Breast epithelium (tissue), 3 donors: ENCODE results near the gene PCDHB1.

ENCODE experiments used
- POLR2A ChIP-seq: fragments of 450-650 bp; IDR thresholded peaks from one replicate; pipeline ENCODE4 v1.6.1; 2016; ENCODE audit warnings: antibody characterized with exemption, mild to moderate bottlenecking, moderate library complexity
- POLR2AphosphoS5 ChIP-seq, 3 donors: sonication (generic); formaldehyde crosslinking; IDR thresholded peaks; one replicate each; pipeline ENCODE4 v1.6.1; 2017; ENCODE audit warnings: antibody characterized with exemption in 3 of 3
- TF ChIP-seq, protein P1 (sequence below), 3 donors: fragments of 450-650 bp; IDR thresholded peaks; one replicate each; pipeline ENCODE4 v1.5.1; 2016 to 2017; ENCODE audit warnings: antibody characterized with exemption in 3 of 3, mild to moderate bottlenecking in 3 of 3, moderate library complexity in 3 of 3

GRCh38 chr5:141039061-141039460 is 12.1 kb upstream of the PCDHB1 start:
- TF ChIP-seq, protein P1, sequence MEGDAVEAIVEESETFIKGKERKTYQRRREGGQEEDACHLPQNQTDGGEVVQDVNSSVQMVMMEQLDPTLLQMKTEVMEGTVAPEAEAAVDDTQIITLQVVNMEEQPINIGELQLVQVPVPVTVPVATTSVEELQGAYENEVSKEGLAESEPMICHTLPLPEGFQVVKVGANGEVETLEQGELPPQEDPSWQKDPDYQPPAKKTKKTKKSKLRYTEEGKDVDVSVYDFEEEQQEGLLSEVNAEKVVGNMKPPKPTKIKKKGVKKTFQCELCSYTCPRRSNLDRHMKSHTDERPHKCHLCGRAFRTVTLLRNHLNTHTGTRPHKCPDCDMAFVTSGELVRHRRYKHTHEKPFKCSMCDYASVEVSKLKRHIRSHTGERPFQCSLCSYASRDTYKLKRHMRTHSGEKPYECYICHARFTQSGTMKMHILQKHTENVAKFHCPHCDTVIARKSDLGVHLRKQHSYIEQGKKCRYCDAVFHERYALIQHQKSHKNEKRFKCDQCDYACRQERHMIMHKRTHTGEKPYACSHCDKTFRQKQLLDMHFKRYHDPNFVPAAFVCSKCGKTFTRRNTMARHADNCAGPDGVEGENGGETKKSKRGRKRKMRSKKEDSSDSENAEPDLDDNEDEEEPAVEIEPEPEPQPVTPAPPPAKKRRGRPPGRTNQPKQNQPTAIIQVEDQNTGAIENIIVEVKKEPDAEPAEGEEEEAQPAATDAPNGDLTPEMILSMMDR (IDR thresholded peaks at IDR 0.05), result no peak
- no peak for TF ChIP-seq POLR2AphosphoS5 (IDR thresholded peaks at IDR 0.05)
- TF ChIP-seq POLR2A, result no peak
